H1 (cell line): ENCODE data around the gene PRKCI. TPM values are rescaled to one million over a fixed set of nuclear protein-coding genes. Genes with fewer than 3 reads are reported as not detected.

ENCODE experiments used
- CTCF ChIA-PET: fragments of 300-600 bp; sonication (Branson Sonifier 250); formaldehyde crosslinking; loops from one replicate; lab custom pipeline; 2021; ENCODE audit not compliant: partially characterized antibody; lab: Charles Lee
- POLR2A ChIA-PET: fragments of 300-600 bp; sonication (Branson Sonifier 250); formaldehyde crosslinking; loops from one replicate; lab custom pipeline; 2021; ENCODE audit warnings: inconsistent platforms; ENCODE audit not compliant: partially characterized antibody; lab: Charles Lee
- DNase-seq, 2 experiments: peaks; one replicate each; pipeline versions ENCODE4 v3.0.0 to v3.0.0-alpha.2; 2010 to 2022; ENCODE audit warnings: low spot score in 2 of 2, low read depth in 1 of 2, mixed read lengths in 1 of 2
- FAIRE-seq: peaks from 2 replicates; lab custom pipeline; 2011; peaks lifted over from hg19 to GRCh38; lab: Jason Lieb, UNC
- H2AFZ ChIP-seq: 2 replicates; pipeline ENCODE4 v1.8.1; 2012; ENCODE audit warnings: low read length, inconsistent platforms
- H2AK5ac ChIP-seq: 2 replicates; pipeline ENCODE4 v1.6.1; 2013; ENCODE audit warnings: low read depth, low read length
- H2BK120ac ChIP-seq: replicated peaks from 2 replicates; pipeline ENCODE3; 2013; ENCODE audit warnings: low read depth, low read length, inconsistent platforms
- H2BK12ac ChIP-seq: 2 replicates; pipeline ENCODE4 v1.6.1; 2013; ENCODE audit warnings: low read depth, low read length
- H2BK15ac ChIP-seq: 2 replicates; pipeline ENCODE4 v1.6.1; 2013; ENCODE audit warnings: low read length
- H2BK20ac ChIP-seq: 2 replicates; pipeline ENCODE4 v1.6.1; 2013; ENCODE audit warnings: low read length
- H2BK5ac ChIP-seq: 2 replicates; pipeline ENCODE4 v1.6.1; 2013; ENCODE audit warnings: low read depth, low read length
- H3K14ac ChIP-seq: 2 replicates; pipeline ENCODE4 v1.6.1; 2013; ENCODE audit warnings: inconsistent platforms; ENCODE audit not compliant: insufficient read length
- H3K18ac ChIP-seq: 2 replicates; pipeline ENCODE4 v1.6.1; 2013; ENCODE audit warnings: low read length; ENCODE audit errors: extremely low read depth
- H3K23ac ChIP-seq: 2 replicates; pipeline ENCODE4 v1.6.1; 2013; ENCODE audit warnings: inconsistent platforms; ENCODE audit not compliant: insufficient read length
- H3K23me2 ChIP-seq: 2 replicates; pipeline ENCODE4 v1.6.1; 2013; ENCODE audit warnings: low read depth, low read length
- H3K27ac ChIP-seq: 2 replicates; pipeline ENCODE4 v1.6.1; 2011; ENCODE audit warnings: low read depth, low read length, inconsistent platforms
- H3K27me3 ChIP-seq, 4 experiments: replicated peaks in 1 of 4; 1 replicate in 1 of 4; 2 replicates in 3 of 4; pipeline versions ENCODE4 v1.6.1 to v1.8.1; 2011 to 2013; ENCODE audit warnings: low read length in 3 of 4, mild to moderate bottlenecking in 3 of 4, inconsistent platforms in 2 of 4, mixed read lengths in 2 of 4, moderate library complexity in 1 of 4; ENCODE audit not compliant: control insufficient read depth in 3 of 4, insufficient read depth in 3 of 4; ENCODE audit errors: extremely low read depth in 1 of 4
- H3K36me3 ChIP-seq, 4 experiments: 2 replicates each; pipeline versions ENCODE4 v1.6.1 to v1.8.1; 2011 to 2013; ENCODE audit warnings: mild to moderate bottlenecking in 4 of 4, low read length in 3 of 4, moderate library complexity in 2 of 4, control low read depth in 1 of 4, inconsistent platforms in 1 of 4; ENCODE audit not compliant: insufficient read depth in 4 of 4, control insufficient read depth in 2 of 4
- H3K4ac ChIP-seq: replicated peaks from 2 replicates; pipeline ENCODE3; 2013; ENCODE audit warnings: low read length, low read depth, mixed read lengths, inconsistent platforms; ENCODE audit not compliant: insufficient read length
- H3K4me1 ChIP-seq, 4 experiments: replicated peaks in 1 of 4; 1 replicate in 1 of 4; 2 replicates in 3 of 4; pipeline versions ENCODE4 v1.6.1 to v1.8.1; 2011 to 2013; ENCODE audit warnings: low read length in 3 of 4, inconsistent platforms in 2 of 4, mixed read lengths in 1 of 4; ENCODE audit not compliant: insufficient read depth in 4 of 4, control insufficient read depth in 3 of 4
- H3K4me2 ChIP-seq, 2 experiments: 2 replicates each; pipeline versions ENCODE4 v1.6.1 to v1.8.1; 2011 to 2013; ENCODE audit warnings: low read depth in 2 of 2, low read length in 2 of 2, control low read depth in 1 of 2, inconsistent platforms in 1 of 2, mild to moderate bottlenecking in 1 of 2; ENCODE audit not compliant: insufficient read depth in 1 of 2
- H3K4me3 ChIP-seq, 4 experiments: fragments of 200-600, 300-600 bp in 1 of 4; sonication (generic), shearing (Covaris generic), sonication (Bioruptor Twin) in 1 of 4; 2 replicates each; pipeline versions ENCODE4 v1.5.1 to v1.8.1; 2011 to 2016; ENCODE audit warnings: low read length in 4 of 4, low read depth in 3 of 4, control low read depth in 2 of 4, inconsistent platforms in 2 of 4, mild to moderate bottlenecking in 2 of 4, mixed read lengths in 1 of 4, moderate library complexity in 1 of 4; ENCODE audit not compliant: insufficient read depth in 2 of 4; ENCODE audit errors: extremely low read depth in 1 of 4
- H3K56ac ChIP-seq: replicated peaks from 2 replicates; pipeline ENCODE3; 2013; ENCODE audit warnings: low read depth, mild to moderate bottlenecking, mixed read lengths, low read length, inconsistent platforms; ENCODE audit not compliant: insufficient read length
- H3K79me1 ChIP-seq: 2 replicates; pipeline ENCODE4 v1.6.1; 2013; ENCODE audit warnings: low read depth, low read length, control low read depth
- H3K79me2 ChIP-seq, 2 experiments: 2 replicates each; pipeline versions ENCODE4 v1.6.1 to v1.8.1; 2012 to 2013; ENCODE audit warnings: low read length in 2 of 2, mild to moderate bottlenecking in 2 of 2, inconsistent platforms in 1 of 2; ENCODE audit not compliant: insufficient read depth in 2 of 2, control insufficient read depth in 1 of 2
- H3K9ac ChIP-seq, 4 experiments: replicated peaks in 1 of 4; 1 replicate in 1 of 4; 2 replicates in 3 of 4; pipeline versions ENCODE4 v1.6.1 to v1.8.1; 2011 to 2013; ENCODE audit warnings: low read depth in 3 of 4, low read length in 3 of 4, control low read depth in 2 of 4, mild to moderate bottlenecking in 2 of 4, moderate library complexity in 2 of 4, inconsistent platforms in 1 of 4; ENCODE audit errors: extremely low read depth in 1 of 4
- H3K9me3 ChIP-seq, 2 experiments: 2 replicates each; pipeline versions ENCODE4 v1.6.1 to v1.8.1; 2012 to 2013; ENCODE audit warnings: mild to moderate bottlenecking in 2 of 2, moderate library complexity in 2 of 2, control low read depth in 1 of 2, inconsistent platforms in 1 of 2, low read depth in 1 of 2, low read length in 1 of 2, mixed read lengths in 1 of 2; ENCODE audit not compliant: insufficient read depth in 2 of 2
- H4K20me1 ChIP-seq, 2 experiments: replicated peaks in 1 of 2; 2 replicates each; pipeline versions ENCODE3 to v1.8.1; 2011 to 2013; ENCODE audit warnings: inconsistent platforms in 2 of 2, low read length in 2 of 2, mild to moderate bottlenecking in 1 of 2; ENCODE audit not compliant: insufficient read depth in 2 of 2, control insufficient read depth in 1 of 2
- H4K5ac ChIP-seq: 2 replicates; pipeline ENCODE4 v1.6.1; 2013; ENCODE audit warnings: low read length, low read depth, mixed read lengths, inconsistent platforms; ENCODE audit not compliant: insufficient read length
- H4K8ac ChIP-seq: 2 replicates; pipeline ENCODE4 v1.8.0; 2013; ENCODE audit warnings: mild to moderate bottlenecking, moderate library complexity, low read length, inconsistent platforms; ENCODE audit not compliant: insufficient read depth; ENCODE audit errors: extremely low read depth
- H4K91ac ChIP-seq: replicated peaks from 2 replicates; pipeline ENCODE3; 2013; ENCODE audit warnings: low read length, mixed read lengths, inconsistent platforms; ENCODE audit not compliant: insufficient read length
- HDAC2 ChIP-seq, 2 experiments: fragments of 300-600 bp in 1 of 2; sonication (generic) in 1 of 2; IDR thresholded peaks; 2 replicates each; pipeline ENCODE4 v1.6.1; 2011 to 2012; ENCODE audit warnings: low read depth in 2 of 2, low read length in 2 of 2, mild to moderate bottlenecking in 2 of 2, moderate library complexity in 2 of 2, borderline replicate concordance in 1 of 2, inconsistent platforms in 1 of 2
- JUN ChIP-seq: IDR thresholded peaks from 2 replicates; pipeline ENCODE4 v1.6.1; 2011; ENCODE audit warnings: low read depth, mild to moderate bottlenecking, improper control_type of control experiment, low read length
- MAFK ChIP-seq: IDR thresholded peaks from 2 replicates; pipeline ENCODE4 v1.6.1; 2012; ENCODE audit warnings: low read depth, mild to moderate bottlenecking, improper control_type of control experiment, low read length
- POLR2A ChIP-seq, 2 experiments: IDR thresholded peaks; 1 replicate in 1 of 2; 2 replicates in 1 of 2; pipeline ENCODE4 v1.6.1; 2011; ENCODE audit warnings: low read depth in 2 of 2, low read length in 2 of 2, mild to moderate bottlenecking in 2 of 2; ENCODE audit errors: control extremely low read depth in 1 of 2
- polyA plus RNA-seq, 7 experiments: library from polyadenylated mRNA; depleted of rRNA in 3 of 7; stranded (reverse) in 5 of 7; unstranded in 2 of 7; fragments of >200 nt in 5 of 7; fragments of 200-250 nt in 2 of 7; gene quantifications; 1 replicate in 5 of 7; 2 replicates in 1 of 7; 4 replicates in 1 of 7; pipeline versions ENCODE4 v1.2.1 to v1.2.3, GENCODE V29; 2011 to 2013; ENCODE audit warnings: missing spikeins in 2 of 7, mixed read lengths in 2 of 7
- total RNA-seq: library from RNA; stranded (reverse); fragmentation: NEBNext Ultra II Directional; extraction: Animal tissue kit (Norgen Biotek cat#: 25700); gene quantifications from 2 replicates; pipeline ENCODE4 v1.2.1, GENCODE V29; 2021

The PRKCI gene
- total and polyA plus RNA-seq, 2 of the 8 experiments (the other 6 are each of a cell fraction or from before 2014, with no cell fraction given) = 24.3 to 100.0 TPM

DNA sequence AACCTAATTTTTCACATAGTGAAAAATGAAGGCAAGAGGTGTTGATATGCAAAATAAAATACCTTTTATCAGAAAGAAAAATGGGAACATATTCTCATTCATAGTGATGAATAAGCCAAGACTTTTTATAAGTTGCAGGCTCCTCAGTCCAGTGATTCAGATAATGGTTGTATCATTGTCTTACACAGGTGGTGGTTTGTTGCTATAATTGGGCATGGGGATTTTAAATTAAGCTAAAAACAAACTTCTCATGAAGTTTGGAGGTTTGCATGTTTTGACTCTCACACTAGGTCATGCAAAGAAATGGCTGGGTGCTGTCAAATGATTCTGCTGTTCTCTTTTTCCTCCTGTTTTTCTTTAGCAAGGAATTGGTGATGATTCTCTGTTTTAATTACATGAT, 74.5 kb downstream of the PRKCI start:
- H3K9me3 ChIP-seq = no peaks in the 10 kb centered on the region
- no peak overlapping the region for H2BK15ac ChIP-seq
- no peak overlapping the region for H2AK5ac ChIP-seq
- no peaks in the 10 kb centered on the region for H3K27me3 ChIP-seq
- H3K14ac ChIP-seq = no peak overlapping the region
- H4K5ac ChIP-seq = no peak overlapping the region
- H3K4me2 ChIP-seq = no peak overlapping the region
- H4K91ac ChIP-seq = no peak overlapping the region
- H3K23ac ChIP-seq = no peak overlapping the region
- no peak overlapping the region for H3K4me3 ChIP-seq
- peaks cover 2 to 36% (median 18%) of the 10 kb centered on the region in 4 experiments; a peak in 7 of 8 replicates for H3K36me3 ChIP-seq
- ChIA-PET CTCF (no interaction called here), POLR2A (interaction anchor here (1.3 kb wide), 1 partner anchor 12 kb away, joined by 3 read pairs; no protein-coding TSS in a partner anchor)
- no peak overlapping the region for H2AFZ ChIP-seq
- H3K4me1 ChIP-seq = no peaks in the 10 kb centered on the region
- H3K18ac ChIP-seq = no peak overlapping the region
- no peaks in the 10 kb centered on the region for H3K79me2 ChIP-seq
- no peak overlapping the region for H2BK20ac ChIP-seq
- H4K20me1 ChIP-seq = no peaks in the 10 kb centered on the region
- no peak for TF ChIP-seq JUN
- TF ChIP-seq MAFK = no peak
- TF ChIP-seq HDAC2 (IDR thresholded peaks at IDR 0.05; ENCODE audit: borderline replicate concordance in 1 of 2, low read depth in 2 of 2, low read length in 2 of 2) = no peak
- TF ChIP-seq POLR2A (IDR thresholded peaks at IDR 0.05; ENCODE audit: control extremely low read depth in 1 of 2, low read depth in 2 of 2, low read length in 2 of 2) = no peak
- no peak overlapping the region for H2BK120ac ChIP-seq
- H3K56ac ChIP-seq = no peak overlapping the region
- H3K27ac ChIP-seq = no peak overlapping the region
- no peak overlapping the region for H3K9ac ChIP-seq
- H3K4ac ChIP-seq = no peak overlapping the region
- H3K79me1 ChIP-seq = no peaks in the 10 kb centered on the region
- no peak for DNase-seq
- no peak for FAIRE-seq
- H2BK5ac ChIP-seq = no peak overlapping the region
- H3K23me2 ChIP-seq = no peaks in the 10 kb centered on the region
- H4K8ac ChIP-seq = no peak overlapping the region
- no peak overlapping the region for H2BK12ac ChIP-seq
